NCI-H1930 (cell line): ENCODE results near the gene ZBTB46.
"Not testable (repeated sequence)": the region's sequence is repeated elsewhere in the genome, so short reads cannot be mapped to it uniquely, and the experiment has no call there.

Experiments
- DNase-seq, 2 experiments: peaks; one replicate each; lab custom pipeline; 2025; lab: John Stamatoyannopoulos, UW

The ZBTB46 gene, protein sequence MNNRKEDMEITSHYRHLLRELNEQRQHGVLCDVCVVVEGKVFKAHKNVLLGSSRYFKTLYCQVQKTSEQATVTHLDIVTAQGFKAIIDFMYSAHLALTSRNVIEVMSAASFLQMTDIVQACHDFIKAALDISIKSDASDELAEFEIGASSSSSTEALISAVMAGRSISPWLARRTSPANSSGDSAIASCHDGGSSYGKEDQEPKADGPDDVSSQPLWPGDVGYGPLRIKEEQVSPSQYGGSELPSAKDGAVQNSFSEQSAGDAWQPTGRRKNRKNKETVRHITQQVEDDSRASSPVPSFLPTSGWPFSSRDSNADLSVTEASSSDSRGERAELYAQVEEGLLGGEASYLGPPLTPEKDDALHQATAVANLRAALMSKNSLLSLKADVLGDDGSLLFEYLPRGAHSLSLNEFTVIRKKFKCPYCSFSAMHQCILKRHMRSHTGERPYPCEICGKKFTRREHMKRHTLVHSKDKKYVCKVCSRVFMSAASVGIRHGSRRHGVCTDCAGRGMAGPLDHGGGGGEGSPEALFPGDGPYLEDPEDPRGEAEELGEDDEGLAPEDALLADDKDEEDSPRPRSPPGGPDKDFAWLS

DNA sequence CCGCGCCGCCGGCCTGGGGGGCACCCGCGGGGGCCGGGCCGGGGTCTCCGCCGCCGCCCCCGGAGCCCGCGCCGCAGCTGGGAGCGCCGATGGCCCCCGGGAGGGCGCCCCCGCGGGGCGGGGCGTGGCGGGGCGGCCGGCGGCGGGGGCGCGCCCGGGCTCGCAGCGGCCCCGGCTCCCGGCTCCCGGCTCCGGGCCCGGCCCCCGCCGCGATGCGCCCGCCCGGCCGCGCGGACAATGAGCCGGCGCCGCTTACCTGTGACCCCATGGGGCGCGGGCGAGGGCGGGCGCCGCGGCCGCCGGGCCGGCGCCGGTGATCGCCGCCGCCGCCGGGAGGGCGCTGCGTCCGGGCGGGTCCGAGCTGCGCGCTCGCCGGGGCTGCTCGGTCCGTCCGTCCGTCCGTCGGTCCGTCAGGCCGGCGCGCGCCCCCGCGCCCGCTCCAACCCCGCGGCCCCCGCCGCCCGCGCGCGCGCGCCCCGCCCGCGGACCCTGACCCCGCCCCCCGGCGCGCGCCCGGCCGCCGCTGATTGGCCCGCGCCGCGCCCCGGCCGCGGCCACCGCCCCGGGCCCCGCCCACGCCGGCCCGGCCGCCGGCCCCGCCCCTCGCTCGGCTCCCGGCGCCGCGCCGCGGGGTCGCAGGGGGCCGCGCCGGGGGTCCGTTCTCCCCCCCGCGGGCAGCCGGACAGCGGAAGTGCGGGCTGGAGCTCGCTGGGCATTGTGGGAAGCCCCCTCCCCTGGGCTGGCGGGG is at the start of gene ZBTB46:
Gene ZBTB46 (minus strand): TSS at position 424 of the 748 bp plus-strand sequence. CDS start 40,507 bp downstream, outside the sequence.
- DNase-seq = peak; percentile 28 to 79

DNA sequence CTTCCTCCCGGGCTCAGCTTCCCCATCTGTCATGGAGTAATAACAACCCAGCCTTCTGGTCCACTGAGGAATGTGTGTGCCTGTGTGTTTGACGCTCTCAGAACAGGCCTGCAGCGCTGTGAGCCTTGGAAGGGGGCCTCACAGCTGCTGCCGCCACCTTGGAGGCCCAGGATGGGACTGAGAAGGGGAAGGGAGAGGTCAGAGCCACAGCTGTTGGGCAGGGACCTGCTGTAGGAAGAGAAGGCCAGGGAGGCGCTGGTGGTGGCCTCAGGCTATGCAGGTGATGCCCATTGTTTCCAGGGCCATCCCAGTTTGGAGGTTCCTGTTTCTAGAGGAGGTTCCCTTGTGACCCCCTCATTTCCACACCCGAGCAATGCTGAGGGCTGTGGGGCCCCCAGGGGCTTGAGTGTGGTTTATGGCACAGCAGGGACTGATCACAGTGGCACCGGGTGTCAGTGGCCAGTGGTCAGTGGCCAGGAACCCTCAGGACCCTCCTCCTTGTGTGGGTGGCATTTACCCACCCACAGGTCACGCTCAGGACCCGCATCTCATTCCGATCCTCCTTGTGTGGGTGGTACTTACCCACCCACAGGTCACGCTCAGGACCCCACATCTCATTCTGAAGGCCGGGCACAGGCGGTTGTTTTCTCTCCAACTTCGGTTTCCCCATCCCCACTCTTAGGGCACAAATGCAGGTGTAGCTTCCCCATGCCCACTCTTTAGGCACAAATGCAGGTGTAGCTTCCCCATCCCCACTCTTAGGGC is 48.0 kb upstream of the ZBTB46 start:
- DNase-seq = no peak

DNA sequence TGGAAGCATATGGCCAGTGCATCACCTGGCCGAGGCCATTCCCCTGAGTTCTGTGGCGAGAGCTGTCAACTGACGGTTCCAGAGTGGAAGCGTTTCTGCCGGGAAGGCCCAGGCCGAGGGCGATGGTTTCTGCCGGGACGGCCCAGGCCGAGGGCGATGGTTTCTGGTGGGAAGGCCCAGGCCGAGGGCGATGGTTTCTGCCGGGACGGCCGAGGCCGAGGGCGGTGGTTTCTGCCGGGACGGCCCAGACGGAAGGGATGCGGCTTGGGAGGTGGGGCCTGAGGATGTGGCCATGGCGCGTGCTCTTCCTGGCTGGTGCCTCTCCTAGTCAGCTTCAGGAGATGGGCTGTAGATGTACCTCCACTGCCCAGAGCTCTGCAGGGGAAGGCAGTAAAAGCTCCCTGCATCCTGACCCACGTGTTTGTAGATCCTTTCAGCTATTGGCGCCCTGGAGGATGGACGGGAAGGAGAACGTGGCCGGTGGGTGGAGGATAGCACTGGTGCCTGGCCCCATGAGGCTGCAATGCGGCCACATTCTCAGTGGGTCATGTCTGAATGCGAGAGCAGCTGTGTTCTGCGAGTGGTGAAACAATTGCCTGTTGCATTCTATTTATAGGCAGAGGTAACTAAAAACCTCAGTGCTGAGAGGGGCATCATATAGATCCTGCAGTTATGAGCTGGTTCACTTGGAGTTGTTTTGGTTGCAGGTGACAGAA is 46.8 kb upstream of the ZBTB46 start:
- DNase-seq = no peak

DNA sequence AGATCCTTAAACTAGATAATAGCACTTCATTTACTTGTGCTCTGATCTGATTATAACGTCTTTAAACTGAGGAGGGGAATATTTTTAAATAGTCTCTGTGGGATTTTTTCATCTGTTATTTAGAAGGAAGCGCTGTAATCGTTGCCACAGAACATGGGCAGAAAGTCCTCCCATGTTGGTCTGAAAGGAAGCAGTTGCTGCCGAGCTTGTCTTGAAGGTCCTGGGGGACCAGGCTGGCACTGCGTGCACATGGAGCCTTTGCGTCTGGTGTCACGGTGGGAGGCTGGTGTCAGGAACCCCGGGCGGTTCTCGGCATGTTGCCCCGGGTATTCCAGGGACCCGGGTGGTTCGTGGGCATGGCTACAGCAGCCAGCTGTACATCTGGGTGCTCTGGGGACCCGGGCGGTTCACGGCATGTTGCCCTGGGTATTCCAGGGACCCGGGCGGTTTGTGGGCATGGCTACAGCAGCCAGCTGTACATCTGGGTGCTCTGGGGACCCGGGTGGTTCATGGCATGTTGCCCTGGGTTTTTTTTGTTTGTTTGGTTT is 45.5 kb upstream of the ZBTB46 start:
- no peak for DNase-seq

DNA sequence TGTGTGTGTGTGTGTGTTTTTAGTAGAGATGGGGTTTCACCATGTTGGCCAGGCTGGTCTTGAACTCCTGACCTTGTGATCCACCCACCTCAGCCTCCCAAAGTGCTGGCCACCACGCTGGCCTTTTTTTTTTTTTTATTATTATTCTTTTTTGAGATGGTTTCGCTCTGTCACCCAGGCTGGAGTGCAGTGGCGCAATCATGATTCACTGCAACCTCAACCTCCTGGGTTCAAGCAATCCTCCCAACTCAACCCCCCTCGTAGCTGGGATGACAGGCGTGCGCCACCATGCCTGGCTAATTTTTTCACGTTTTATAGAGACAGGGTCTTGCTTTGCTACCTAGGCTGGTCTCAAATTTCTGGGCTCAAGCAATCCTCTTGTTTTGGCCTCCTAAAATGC is 43.2 kb upstream of the ZBTB46 start:
- DNase-seq = not testable (repeated sequence)

DNA sequence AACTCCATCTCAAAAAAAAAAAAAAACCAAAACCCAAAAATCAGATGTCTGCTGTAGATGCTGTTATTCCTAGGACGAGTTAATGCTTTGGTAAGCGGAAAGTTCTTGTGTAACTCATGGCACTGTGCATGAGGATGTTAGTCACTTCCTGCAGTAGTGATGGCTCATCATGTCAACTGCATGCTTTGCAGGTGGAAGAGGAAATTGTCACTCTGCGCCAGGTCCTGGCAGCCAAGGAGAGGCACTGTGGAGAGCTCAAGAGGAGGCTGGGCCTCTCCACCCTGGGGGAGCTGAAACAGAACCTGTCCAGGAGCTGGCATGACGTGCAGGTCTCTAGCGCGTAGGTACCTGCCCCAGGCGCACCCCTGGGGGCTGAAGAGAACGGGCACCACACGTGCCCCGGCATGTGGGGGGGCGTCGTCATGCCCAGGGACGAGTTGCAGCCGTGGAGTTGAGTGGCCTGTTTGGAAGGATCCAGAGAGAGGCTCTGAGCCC is 42.5 kb upstream of the ZBTB46 start:
- DNase-seq = no peak

DNA sequence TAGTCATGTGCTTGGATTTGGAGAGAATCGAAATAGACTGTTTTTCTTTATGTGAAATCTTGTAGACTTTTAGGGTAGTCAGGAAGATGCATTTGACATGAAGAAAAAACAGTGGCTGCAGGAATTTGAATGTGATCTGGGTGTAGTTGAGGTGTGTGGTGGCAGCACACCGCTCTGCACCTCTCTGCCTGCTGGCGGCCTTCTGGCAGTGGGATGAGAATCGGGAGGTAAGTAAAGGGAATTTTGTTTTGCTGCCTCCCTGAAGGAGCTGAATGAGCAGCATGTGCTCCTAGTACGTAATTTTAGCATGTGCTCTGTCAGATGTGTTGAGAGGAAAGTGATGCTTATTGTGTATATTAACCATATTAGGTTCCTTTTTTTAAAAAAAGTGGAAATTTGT is 37.2 kb upstream of the ZBTB46 start:
- DNase-seq = no peak

DNA sequence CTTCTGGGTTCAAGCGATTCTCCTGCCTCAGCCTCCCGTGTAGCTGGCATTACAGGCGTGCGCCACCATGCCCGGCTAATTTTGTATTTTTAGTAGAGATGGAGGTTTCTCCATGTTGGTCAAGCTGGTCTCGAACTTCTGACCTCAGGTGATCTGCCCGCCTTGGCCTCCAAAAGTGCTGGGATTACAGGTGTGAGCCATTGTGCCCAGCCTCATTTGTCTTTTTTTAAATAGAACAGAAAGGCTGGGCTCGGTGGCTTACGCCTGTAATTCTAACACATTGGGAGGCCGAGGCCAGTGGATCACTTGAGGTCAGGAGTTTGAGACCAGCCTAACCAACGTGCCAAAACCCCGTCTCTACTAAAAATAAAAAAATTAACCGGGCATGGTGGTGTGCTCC is 36.0 kb upstream of the ZBTB46 start:
- DNase-seq = not testable (repeated sequence)

DNA sequence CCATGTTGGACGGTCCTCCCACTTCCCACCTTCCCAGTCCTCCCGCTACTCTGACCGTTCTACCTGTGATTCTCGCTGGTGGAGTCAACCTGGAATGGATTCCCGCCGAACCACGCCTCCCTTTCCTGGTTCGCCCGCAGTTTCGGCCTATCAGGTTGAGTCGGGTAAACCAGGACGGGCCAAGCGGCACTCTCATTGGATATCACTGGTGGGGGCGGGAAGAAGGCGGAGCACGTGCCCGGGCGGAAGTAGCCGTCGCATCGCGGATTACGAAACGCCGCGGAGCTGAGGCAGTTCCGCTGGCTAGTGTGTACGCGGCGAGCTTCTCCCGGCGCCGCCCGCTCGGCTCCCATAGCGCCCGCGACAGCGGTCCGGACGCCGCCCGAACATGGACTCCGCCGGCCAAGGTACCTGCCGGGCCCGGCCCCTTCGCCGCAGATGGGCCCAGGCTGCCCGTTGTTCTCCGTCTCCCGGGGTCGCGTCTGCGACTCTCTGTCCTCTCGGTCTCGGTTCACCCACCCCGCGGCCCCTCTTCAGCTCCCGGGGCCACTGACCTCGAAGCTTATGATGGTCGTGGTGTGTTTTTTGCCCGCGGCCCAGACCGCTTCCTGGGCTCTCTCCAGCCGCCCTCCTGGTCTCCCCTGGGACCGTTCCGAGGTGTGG is 34.0 kb upstream of the ZBTB46 start, which contains the start of gene TPD52L2:
Gene TPD52L2 (plus strand): TSS at position 293 of the 663 bp plus-strand sequence. CDS start 96 bp downstream, at position 389.
- DNase-seq = peak; percentile 100

DNA sequence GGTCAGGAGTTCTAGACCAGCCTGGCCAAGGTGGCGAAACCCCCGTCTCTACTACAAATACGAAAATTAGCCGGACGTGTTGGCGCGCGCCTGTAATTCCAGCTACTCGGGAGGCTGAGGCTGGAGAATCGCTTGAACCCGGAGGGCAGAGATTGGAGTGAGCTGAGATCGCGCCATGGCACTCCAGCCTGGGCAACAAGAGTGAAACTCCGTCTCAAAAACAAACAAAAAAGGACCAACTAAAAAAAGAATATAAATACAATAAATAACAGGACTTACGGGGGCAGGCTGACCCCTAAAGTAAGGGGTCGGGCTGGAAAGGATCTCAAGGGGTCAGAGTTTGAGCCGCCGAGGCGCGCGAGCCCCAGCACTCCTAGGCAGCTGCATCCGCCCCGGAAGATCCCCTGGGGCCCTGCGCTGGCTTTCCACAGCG is 33.5 kb upstream of the ZBTB46 start:
- DNase-seq = no peak

DNA sequence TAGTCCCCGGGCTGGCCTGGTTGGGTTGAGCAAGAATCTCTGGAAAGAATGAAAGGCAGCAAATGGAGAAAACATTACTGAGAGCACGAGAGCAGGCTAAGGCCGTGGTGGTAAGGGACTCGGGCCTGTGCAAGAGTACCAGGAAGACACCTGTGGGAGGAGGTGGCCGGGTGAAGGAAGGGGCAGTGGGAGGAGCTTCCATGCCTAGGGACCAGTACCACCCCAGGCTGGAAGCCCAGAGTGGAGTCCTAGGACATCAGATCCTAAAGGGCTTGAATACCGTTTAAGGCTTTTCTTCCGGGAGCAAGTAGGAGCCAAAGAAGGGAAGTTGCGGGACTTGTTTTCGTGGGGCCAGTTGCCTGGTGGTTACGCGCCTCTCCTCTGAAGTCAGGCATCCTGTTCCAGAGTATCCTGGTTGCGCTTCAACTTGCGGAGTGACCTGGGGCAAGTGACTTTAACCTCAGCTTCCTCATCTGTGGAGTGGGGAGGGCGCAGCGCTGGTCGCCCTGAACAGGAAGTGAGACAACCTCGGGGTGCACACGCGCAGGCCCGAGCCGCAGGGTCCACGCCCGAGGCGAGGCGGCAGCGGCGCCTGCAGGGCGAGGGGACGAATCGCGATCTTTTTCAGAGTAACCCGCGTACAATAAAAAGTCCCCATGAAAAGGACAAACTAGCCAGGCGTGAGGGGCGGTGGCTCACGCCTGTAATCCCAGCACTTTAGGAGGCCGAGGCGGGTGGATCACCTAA is 32.9 kb upstream of the ZBTB46 start:
- DNase-seq = peak; percentile 70 to 86

DNA sequence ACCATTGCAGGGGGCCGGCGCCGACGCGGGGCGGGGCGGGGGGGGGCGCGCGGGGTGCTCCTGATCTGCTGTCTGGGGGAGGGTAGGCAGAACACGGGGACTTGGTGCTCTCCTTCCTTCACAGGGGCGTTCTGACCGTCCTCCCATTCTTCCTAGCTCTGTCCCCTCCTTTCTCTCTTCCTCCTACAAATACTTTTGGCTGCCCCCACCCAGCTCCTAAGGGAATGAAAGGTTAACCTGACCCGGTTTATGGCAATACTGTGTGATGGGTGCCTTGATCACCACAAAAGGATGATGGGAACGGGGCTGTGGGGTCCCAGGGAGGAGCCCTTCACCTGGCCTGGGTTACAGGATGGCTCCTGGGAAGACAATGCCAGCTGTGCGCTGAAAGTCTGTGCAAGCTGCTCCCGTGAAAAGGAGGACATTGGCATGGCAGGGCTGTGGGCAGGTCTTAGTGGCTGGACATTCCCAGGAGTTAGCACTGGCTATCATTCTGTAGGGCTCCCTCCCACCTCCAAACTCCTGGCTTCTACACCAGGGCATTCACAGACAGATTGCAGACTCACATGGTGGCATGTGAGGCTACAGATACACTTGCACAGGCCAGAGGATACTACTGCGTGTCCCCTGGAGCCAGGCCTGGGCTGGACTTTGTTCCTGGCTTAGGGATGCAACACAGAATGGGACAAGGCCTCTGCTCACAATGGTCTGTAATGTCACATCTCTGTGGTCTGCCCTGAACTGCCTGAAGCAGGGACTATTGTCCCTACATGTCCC is 32.1 kb upstream of the ZBTB46 start:
- DNase-seq = no peak

DNA sequence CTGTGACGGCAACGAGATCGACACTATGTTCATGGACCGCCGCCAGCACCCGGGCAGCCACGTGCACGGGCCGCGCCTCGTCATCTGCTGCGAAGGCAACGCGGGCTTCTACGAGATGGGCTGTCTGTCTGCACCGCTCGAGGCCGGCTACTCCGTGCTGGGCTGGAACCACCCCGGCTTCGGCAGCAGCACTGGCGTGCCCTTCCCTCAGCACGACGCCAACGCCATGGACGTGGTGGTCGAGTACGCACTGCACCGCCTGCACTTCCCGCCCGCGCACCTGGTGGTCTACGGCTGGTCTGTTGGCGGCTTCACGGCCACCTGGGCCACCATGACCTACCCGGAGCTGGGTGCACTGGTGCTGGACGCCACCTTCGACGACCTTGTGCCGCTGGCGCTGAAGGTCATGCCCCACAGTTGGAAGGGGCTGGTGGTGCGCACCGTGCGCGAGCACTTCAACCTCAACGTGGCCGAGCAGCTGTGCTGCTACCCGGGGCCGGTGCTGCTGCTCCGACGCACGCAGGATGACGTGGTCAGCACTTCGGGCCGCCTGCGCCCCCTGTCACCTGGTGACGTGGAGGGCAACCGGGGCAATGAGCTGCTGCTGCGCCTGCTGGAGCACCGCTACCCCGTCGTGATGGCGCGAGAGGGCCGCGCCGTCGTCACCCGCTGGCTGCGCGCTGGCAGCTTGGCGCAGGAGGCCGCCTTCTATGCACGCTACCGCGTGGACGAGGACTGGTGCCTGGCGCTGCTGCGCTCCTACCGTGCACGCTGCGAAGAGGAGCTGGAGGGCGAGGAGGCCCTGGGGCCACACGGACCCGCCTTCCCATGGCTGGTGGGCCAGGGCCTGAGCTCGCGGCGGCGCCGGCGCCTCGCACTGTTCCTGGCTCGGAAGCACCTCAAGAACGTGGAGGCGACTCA is 31.2 kb upstream of the ZBTB46 start:
- DNase-seq = no peak

DNA sequence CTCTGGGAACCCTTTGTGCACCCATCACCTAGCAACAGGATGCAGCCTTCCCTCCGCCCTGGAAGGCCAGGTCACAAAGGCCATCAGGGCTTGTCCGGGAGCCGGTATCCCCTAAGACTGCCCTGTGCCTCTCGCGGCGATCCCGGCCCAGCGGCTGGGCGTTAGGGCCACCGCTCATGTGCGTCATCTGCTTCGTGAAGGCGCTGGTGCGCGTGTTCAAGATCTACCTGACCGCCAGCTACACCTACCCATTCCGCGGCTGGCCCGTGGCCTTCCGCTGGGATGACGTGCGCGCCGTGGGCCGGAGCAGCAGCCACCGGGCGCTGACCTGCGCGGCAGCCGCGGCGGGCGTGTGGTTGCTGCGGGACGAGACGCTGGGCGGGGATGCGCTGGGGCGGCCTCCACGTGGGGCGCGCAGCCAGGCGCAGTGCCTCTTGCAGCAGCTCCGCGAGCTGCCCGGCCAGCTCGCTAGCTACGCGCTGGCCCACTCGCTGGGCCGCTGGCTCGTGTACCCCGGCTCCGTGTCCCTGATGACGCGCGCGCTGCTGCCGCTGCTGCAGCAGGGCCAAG is 30.4 kb upstream of the ZBTB46 start, which contains the start of gene ABHD16B:
Gene ABHD16B (plus strand): TSS at position 134 of the 570 bp plus-strand sequence. CDS start 43 bp downstream, at position 177.
- DNase-seq = no peak

DNA sequence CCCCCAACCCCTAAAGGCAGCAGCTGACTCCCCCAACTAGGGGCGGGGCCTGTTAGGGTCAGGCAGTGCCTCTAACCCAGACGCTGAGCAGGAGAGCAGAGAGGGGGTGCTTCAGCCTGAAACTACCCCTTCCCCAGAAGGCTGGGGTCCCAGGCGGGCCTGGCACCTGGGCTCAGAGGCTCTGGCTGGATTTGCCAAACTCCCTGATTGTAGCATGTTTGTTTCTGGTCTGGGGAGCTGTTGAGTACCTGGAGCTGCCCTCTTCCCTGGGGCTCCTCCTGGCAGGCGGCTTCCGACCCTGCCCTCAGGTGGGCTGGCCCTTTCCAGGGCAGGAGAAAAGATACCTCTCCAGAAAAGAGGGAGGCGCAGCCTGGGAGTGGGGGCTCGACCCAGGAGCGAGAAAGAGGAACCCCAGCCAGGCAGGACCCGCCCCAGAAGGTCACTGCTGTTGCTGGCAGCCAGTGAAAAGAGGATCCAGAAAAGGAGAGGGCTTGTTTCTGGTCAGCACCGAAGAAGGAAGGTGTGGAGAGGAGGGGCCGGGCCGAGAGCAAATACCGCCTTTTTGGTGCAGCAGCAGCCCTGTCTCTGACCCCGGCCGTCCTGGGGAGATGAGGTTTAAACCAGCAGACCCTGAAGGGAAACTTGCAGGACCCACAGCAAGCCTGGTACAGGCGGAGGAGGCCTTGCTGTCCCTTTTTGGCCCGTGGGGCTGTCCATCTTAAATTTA is 29.4 kb upstream of the ZBTB46 start:
- DNase-seq = no peak

DNA sequence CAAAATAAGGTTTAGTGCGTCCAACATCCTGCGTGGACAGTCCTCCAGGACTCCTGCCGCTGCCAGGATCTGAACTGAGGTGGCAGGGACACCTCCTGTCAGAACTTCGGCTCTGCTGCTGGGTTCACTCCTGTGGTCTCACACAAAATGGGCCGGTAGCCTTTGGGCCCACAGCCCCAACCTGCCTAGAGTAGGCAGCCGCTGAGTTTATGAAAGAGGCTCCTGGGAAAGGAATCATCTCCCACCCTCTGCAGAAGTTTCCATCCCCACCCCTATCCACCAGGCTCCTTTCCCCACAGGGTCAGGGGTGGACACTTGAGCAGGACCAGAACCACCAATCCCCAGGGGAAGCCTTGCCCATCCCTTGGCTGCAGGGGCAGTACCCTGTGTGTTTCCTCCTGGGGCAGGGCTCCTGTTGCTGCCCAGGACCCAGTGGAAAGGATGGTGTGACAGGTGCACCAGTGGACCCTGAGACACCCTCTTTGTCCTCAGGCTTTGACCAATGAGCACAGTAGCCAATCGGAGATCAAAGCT is 28.2 kb upstream of the ZBTB46 start:
- DNase-seq = peak in 1 of 2 experiments; percentile 27
